ENCODE results near the gene TPBGL. TPM values are rescaled to one million over a fixed set of nuclear protein-coding genes. Genes with fewer than 3 reads are reported as not detected.
"Not testable (repeated sequence)": the region's sequence is repeated elsewhere in the genome, so short reads cannot be mapped to it uniquely, and the experiment has no call there.

The TPBGL gene
- total RNA-seq, 4 donors from 2014 or later: not detected

GRCh38 chr11:75272821-75273301 lies 32.3 kb downstream of the TPBGL start:
- TF ChIP-seq CTCF (IDR thresholded peaks at IDR 0.05 in 4 of 5, conservative IDR thresholded peaks at IDR 0.05 in 1 of 5) (no peak), POLR2A (IDR thresholded peaks at IDR 0.05) (no peak)
- ATAC-seq (no peak), DNase-seq (peak in 1 of 2 donors; percentile 5)
- H3K9me3 ChIP-seq: no peaks in the 10 kb centered on the region
- peaks cover 0 to 10% of the 10 kb centered on the region in 2 donors for H3K36me3 ChIP-seq
- H3K4me1 ChIP-seq: no peaks in the 10 kb centered on the region
- in situ Hi-C loops (cut with MboI; ENCODE audit: low sequenced_read_pairs in 4 of 4) (no loop called here), intact Hi-C loops (cut with DNase I; ENCODE audit: low total_unique reads) (no loop called here)
- no peaks in the 10 kb centered on the region for H3K27me3 ChIP-seq
- H3K27ac ChIP-seq: no peak overlapping the region
- no peak overlapping the region for H3K4me3 ChIP-seq

- Histone ChIP-seq H3K27me3 (no peaks in the 10 kb centered on the region), H3K36me3 (peaks cover 0 to 18% of the 10 kb centered on the region in 2 donors), H3K4me3 (no peak overlapping the region), H3K27ac (no peak overlapping the region), H3K9me3 (no peaks in the 10 kb centered on the region), H3K4me1 (no peaks in the 10 kb centered on the region)
- peak in 1 of 2 donors; percentile 6 for DNase-seq
- TF ChIP-seq CTCF (IDR thresholded peaks at IDR 0.05 in 4 of 5, conservative IDR thresholded peaks at IDR 0.05 in 1 of 5): no peak
- TF ChIP-seq POLR2A (IDR thresholded peaks at IDR 0.05): no peak
- intact Hi-C loops (cut with DNase I; ENCODE audit: low total_unique reads): no loop called here
- in situ Hi-C loops (cut with MboI; ENCODE audit: low sequenced_read_pairs in 4 of 4): no loop called here
- no peak for ATAC-seq
These were observed 33.1 kb downstream of the TPBGL start for GRCh38 chr11:75273411-75274391.

GRCh38 chr11:75274716-75275115 lies 34.1 kb downstream of the TPBGL start:
- H3K36me3 ChIP-seq: peaks cover 0 to 18% of the 10 kb centered on the region in 2 donors
- H3K4me3 ChIP-seq: not testable (repeated sequence)
- in situ Hi-C loops (cut with MboI; ENCODE audit: low sequenced_read_pairs in 4 of 4): loop anchor here in 3 of 4 donors (5.0 to 25.0 kb wide), 3 partner anchors 108 to 263 kb away; partner anchors contain the start of gene GDPD5 (in 2 of the 3)

GRCh38 chr11:75275581-75275980 lies 35.0 kb downstream of the TPBGL start:
- in situ Hi-C loops (cut with MboI; ENCODE audit: low sequenced_read_pairs in 4 of 4): loop anchor here in 3 of 4 donors (5.0 to 25.0 kb wide), 3 partner anchors 107 to 262 kb away; partner anchors contain the start of gene GDPD5 (in 2 of the 3)
- DNase-seq (peak; percentile 30 to 49), ATAC-seq (no peak)
- intact Hi-C loops (cut with DNase I; ENCODE audit: low total_unique reads): loop anchor here (5.0 kb wide), 1 partner anchor 252 kb away; the partner anchor contains the start of gene GDPD5
- Histone ChIP-seq H3K4me1 (no peaks in the 10 kb centered on the region), H3K36me3 (peaks cover 0 to 18% of the 10 kb centered on the region in 2 donors), H3K27me3 (no peaks in the 10 kb centered on the region), H3K9me3 (no peaks in the 10 kb centered on the region), H3K4me3 (no peak overlapping the region), H3K27ac (no peak overlapping the region)
- TF ChIP-seq CTCF (IDR thresholded peaks at IDR 0.05 in 4 of 5, conservative IDR thresholded peaks at IDR 0.05 in 1 of 5) (no peak), POLR2A (IDR thresholded peaks at IDR 0.05) (no peak)

More at GRCh38 chr11:75274716-75275115, 34.1 kb downstream of the TPBGL start:
- H3K4me1 ChIP-seq, ATAC-seq, H3K27ac ChIP-seq, H3K9me3 ChIP-seq, H3K27me3 ChIP-seq, DNase-seq: not testable (repeated sequence)
- intact Hi-C loops (cut with DNase I; ENCODE audit: low total_unique reads): loop anchor here (5.0 kb wide), 1 partner anchor 253 kb away; the partner anchor contains the start of gene GDPD5

- peaks cover 0 to 18% of the 10 kb centered on the region in 2 donors for H3K36me3 ChIP-seq
- no peak for ATAC-seq
These were observed 35.6 kb downstream of the TPBGL start for GRCh38 chr11:75276186-75276585.

More at GRCh38 chr11:75276186-75276585, 35.6 kb downstream of the TPBGL start:
- Histone ChIP-seq H3K4me1 (no peaks in the 10 kb centered on the region), H3K27ac (no peak overlapping the region), H3K4me3 (no peak overlapping the region), H3K27me3 (no peaks in the 10 kb centered on the region), H3K9me3 (no peaks in the 10 kb centered on the region)
- DNase-seq: no peak
- intact Hi-C loops (cut with DNase I; ENCODE audit: low total_unique reads) (loop anchor here (5.0 kb wide), 1 partner anchor 251 kb away; the partner anchor contains the start of gene GDPD5), in situ Hi-C loops (cut with MboI; ENCODE audit: low sequenced_read_pairs in 4 of 4) (loop anchor here in 3 of 4 donors (5.0 to 25.0 kb wide), 3 partner anchors 106 to 261 kb away; partner anchors contain the start of gene GDPD5 (in 2 of the 3))
- TF ChIP-seq POLR2A (IDR thresholded peaks at IDR 0.05) (no peak), CTCF (IDR thresholded peaks at IDR 0.05 in 4 of 5, conservative IDR thresholded peaks at IDR 0.05 in 1 of 5) (no peak)
